ENCODE results near the gene EFCAB14. TPM values are rescaled to one million over a fixed set of nuclear protein-coding genes. Genes with fewer than 3 reads are reported as not detected.
"Not testable (repeated sequence)": the region's sequence is repeated elsewhere in the genome, so short reads cannot be mapped to it uniquely, and the experiment has no call there.

Gene EFCAB14
- total RNA-seq, 2 experiments from 2014 or later = 39.6 to 41.6 TPM

DNA sequence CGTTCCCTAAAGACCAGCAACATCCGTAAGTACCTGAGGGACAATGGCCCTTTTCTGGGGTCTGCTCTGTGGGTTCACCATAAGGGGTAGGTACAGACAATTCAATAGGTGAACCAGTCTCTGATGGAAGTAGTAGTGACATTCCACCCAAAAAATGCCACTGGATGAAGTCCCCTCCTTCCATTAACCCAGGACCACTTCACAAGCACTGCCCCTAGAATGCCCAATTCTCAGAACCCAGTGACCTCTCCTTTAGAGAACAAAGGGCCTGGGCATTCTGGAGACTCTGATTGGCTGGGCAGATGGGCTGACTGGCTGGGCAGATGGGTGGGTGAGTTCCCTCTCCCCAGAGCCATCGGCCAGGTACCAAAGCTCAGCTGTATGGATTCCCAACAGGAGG is 47.4 kb downstream of the EFCAB14 start, which contains the start of gene TEX38:
TEX38 (plus strand) TSS at position 301 of the 400 bp plus-strand sequence; CDS start at position 382, 81 bp downstream.
- Mint-ChIP-seq H3K27ac (peak within 1 kb of the TSS; percentile 7), H3K27me3 (no peaks in the 10 kb centered on the region), H3K4me3 (no peak within 1 kb of the TSS), H3K9me3 (no peaks in the 10 kb centered on the region), H3K4me1 (ENCODE audit: low read depth) (peaks cover 36% of the 10 kb centered on the region), H3K36me3 (ENCODE audit: low read depth) (peaks cover 10% of the 10 kb centered on the region)
- intact Hi-C loops (cut with micrococcal nuclease) = no loop called here
- no peak for DNase-seq
- ATAC-seq = no peak
- POLR2A ChIA-PET = no interaction called here
- TF ChIP-seq, protein P1, sequence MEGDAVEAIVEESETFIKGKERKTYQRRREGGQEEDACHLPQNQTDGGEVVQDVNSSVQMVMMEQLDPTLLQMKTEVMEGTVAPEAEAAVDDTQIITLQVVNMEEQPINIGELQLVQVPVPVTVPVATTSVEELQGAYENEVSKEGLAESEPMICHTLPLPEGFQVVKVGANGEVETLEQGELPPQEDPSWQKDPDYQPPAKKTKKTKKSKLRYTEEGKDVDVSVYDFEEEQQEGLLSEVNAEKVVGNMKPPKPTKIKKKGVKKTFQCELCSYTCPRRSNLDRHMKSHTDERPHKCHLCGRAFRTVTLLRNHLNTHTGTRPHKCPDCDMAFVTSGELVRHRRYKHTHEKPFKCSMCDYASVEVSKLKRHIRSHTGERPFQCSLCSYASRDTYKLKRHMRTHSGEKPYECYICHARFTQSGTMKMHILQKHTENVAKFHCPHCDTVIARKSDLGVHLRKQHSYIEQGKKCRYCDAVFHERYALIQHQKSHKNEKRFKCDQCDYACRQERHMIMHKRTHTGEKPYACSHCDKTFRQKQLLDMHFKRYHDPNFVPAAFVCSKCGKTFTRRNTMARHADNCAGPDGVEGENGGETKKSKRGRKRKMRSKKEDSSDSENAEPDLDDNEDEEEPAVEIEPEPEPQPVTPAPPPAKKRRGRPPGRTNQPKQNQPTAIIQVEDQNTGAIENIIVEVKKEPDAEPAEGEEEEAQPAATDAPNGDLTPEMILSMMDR (IDR thresholded peaks at IDR 0.05) = no peak
- CTCF ChIA-PET = no interaction called here

DNA sequence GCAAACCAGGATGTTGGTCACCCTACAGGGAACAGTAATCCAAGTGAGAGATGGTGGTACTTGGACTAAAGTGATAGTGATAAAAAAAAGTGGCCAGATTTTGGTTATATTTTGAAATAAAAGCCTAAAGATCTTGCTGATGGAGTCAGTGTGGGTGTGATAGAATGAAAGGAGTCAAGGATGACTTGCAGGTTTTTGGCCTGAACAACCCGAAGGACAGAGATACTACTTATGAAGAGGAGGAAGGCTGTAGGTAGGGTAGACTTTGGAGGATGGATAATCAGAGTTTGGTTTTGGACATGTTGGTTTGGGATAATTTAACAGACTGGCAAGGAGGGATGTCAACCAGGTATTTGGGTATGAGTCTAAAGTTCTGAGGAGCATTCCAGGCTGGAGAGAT is 48.8 kb downstream of the EFCAB14 start:
- no peak overlapping the region for H3K4me3 Mint-ChIP-seq
- intact Hi-C loops (cut with micrococcal nuclease) = no loop called here
- no peak overlapping the region for H3K27ac Mint-ChIP-seq
- ChIA-PET POLR2A (no interaction called here), CTCF (no interaction called here)
- no peak for ATAC-seq
- H3K4me1 Mint-ChIP-seq (ENCODE audit: low read depth) = peaks cover 25% of the 10 kb centered on the region
- no peaks in the 10 kb centered on the region for H3K9me3 Mint-ChIP-seq
- H3K36me3 Mint-ChIP-seq (ENCODE audit: low read depth) = no peaks in the 10 kb centered on the region
- TF ChIP-seq, protein P1 (IDR thresholded peaks at IDR 0.05) = no peak
- no peaks in the 10 kb centered on the region for H3K27me3 Mint-ChIP-seq
- DNase-seq = no peak

- Mint-ChIP-seq H3K4me3 (no peak within 1 kb of the TSS), H3K4me1 (ENCODE audit: low read depth) (peaks cover 13% of the 10 kb centered on the region), H3K9me3 (no peaks in the 10 kb centered on the region), H3K27ac (peak within 1 kb of the TSS; percentile 35), H3K27me3 (no peaks in the 10 kb centered on the region), H3K36me3 (ENCODE audit: low read depth) (peaks cover 11% of the 10 kb centered on the region)
- peak; percentile 95 for ATAC-seq
- POLR2A ChIA-PET = interaction anchor here (0.8 to 3.7 kb wide), 7 partner anchors 9 to 64 kb away, joined by 3 to 17 read pairs (median 3); partner anchors contain the start of gene MKNK1
- TF ChIP-seq, protein P1 (IDR thresholded peaks at IDR 0.05) = no peak
- CTCF ChIA-PET = interaction anchor here (0.8 to 2.4 kb wide), 6 partner anchors 10 to 139 kb away, joined by 3 to 11 read pairs (median 3); no protein-coding TSS in a partner anchor
- DNase-seq = peak; percentile 77
- intact Hi-C loops (cut with micrococcal nuclease) = loop anchor here (5.0 kb wide), 2 partner anchors 49 to 51 kb away; partner anchors contain the start of genes EFCAB14 and MOB3C
Measured at GRCh38 chr1:46667782-46668760, 50.8 kb downstream of the EFCAB14 start, which contains the start of gene ATPAF1. Gene ATPAF1 (minus strand): TSS chr1:46668364. CDS start chr1:46668322, 42 bp downstream.

- H3K4me3 Mint-ChIP-seq = no peak overlapping the region
- POLR2A ChIA-PET = interaction anchor here (0.6 to 3.7 kb wide), 3 partner anchors 9 to 573 kb away, joined by 3 to 17 read pairs (median 4); no protein-coding TSS in a partner anchor
Measured at GRCh38 chr1:46665983-46666382, 52.9 kb downstream of the EFCAB14 start.

DNA sequence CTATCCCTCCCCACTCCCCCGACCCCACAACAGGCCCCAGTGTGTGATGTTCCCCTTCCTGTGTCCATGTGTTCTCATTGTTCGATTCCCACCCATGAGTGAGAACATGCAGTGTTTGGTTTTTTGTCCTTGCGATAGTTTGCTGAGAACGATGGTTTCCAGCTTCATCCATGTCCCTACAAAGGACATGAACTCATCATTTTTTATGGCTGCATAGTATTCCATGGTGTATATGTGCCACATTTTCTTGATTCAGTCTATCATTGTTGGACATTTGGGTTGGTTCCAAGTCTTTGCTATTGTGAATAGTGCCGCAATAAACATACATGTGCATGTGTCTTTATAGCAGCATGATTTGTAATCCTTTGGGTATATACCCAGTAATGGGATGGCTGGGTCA is 56.0 kb downstream of the EFCAB14 start:
- H3K9me3 Mint-ChIP-seq; H3K4me3 Mint-ChIP-seq; ATAC-seq; DNase-seq; POLR2A ChIA-PET; H3K27ac Mint-ChIP-seq; CTCF ChIA-PET; intact Hi-C loops (cut with micrococcal nuclease); H3K27me3 Mint-ChIP-seq: not testable (repeated sequence)
- H3K36me3 Mint-ChIP-seq (ENCODE audit: low read depth) = peaks cover 17% of the 10 kb centered on the region
- peaks cover 30% of the 10 kb centered on the region for H3K4me1 Mint-ChIP-seq (ENCODE audit: low read depth)

More at GRCh38 chr1:46665983-46666382, 52.9 kb downstream of the EFCAB14 start:
- intact Hi-C loops (cut with micrococcal nuclease) = loop anchor here (5.0 kb wide), 2 partner anchors 49 to 51 kb away; partner anchors contain the start of genes EFCAB14 and MOB3C
- ATAC-seq (no peak), DNase-seq (no peak)
- TF ChIP-seq, protein P1 (IDR thresholded peaks at IDR 0.05) = no peak
- Mint-ChIP-seq H3K27me3 (no peaks in the 10 kb centered on the region), H3K9me3 (no peaks in the 10 kb centered on the region), H3K27ac (no peak overlapping the region), H3K4me1 (ENCODE audit: low read depth) (peaks cover 13% of the 10 kb centered on the region), H3K36me3 (ENCODE audit: low read depth) (peaks cover 15% of the 10 kb centered on the region)
- CTCF ChIA-PET = no interaction called here

- Mint-ChIP-seq H3K4me1 (ENCODE audit: low read depth) (peaks cover 21% of the 10 kb centered on the region), H3K36me3 (ENCODE audit: low read depth) (peaks cover 31% of the 10 kb centered on the region)
- POLR2A ChIA-PET; ATAC-seq; H3K27ac Mint-ChIP-seq; H3K27me3 Mint-ChIP-seq; H3K4me3 Mint-ChIP-seq; H3K9me3 Mint-ChIP-seq; DNase-seq; intact Hi-C loops (cut with micrococcal nuclease): not testable (repeated sequence)
- CTCF ChIA-PET = interaction anchor here (1.0 to 2.0 kb wide), 3 partner anchors 8 to 66 kb away, joined by 3 to 4 read pairs (median 4); no protein-coding TSS in a partner anchor
Measured at GRCh38 chr1:46660116-46660515, 58.8 kb downstream of the EFCAB14 start.
